GM12878 (cell line): ENCODE measurements around the gene TDP2.

Source experiments
- EGR1 ChIP-seq, 2 experiments: IDR thresholded peaks; 1 replicate in 1 of 2; 2 replicates in 1 of 2; pipeline ENCODE4 v1.6.1; 2011 to 2012; ENCODE audit warnings: low read depth in 2 of 2, low read length in 2 of 2, borderline replicate concordance in 1 of 2, mild to moderate bottlenecking in 1 of 2, moderate library complexity in 1 of 2
- ESRRA ChIP-seq: IDR thresholded peaks from 2 replicates; pipeline ENCODE4 v1.6.1; 2012; ENCODE audit warnings: mild to moderate bottlenecking, low read length, improper control_type of control experiment
- POLR2A ChIP-seq: IDR thresholded peaks from 2 replicates; pipeline ENCODE4 v1.6.1; 2011; ENCODE audit warnings: low read depth, mild to moderate bottlenecking, low read length
- SRF ChIP-seq, 2 experiments: IDR thresholded peaks; 2 replicates each; pipeline ENCODE4 v1.6.1; 2011; ENCODE audit warnings: low read depth in 2 of 2, low read length in 2 of 2, mild to moderate bottlenecking in 1 of 2, moderate library complexity in 1 of 2
- TBL1XR1 ChIP-seq: IDR thresholded peaks from 2 replicates; pipeline ENCODE4 v1.6.1; 2012; ENCODE audit warnings: low read depth, low read length, improper control_type of control experiment
- YY1 ChIP-seq: IDR thresholded peaks from 2 replicates; pipeline ENCODE4 v1.6.1; 2011; ENCODE audit warnings: low read depth, mild to moderate bottlenecking, low read length
- TF ChIP-seq, protein P1 (sequence below), 3 experiments: IDR thresholded peaks in 2 of 3; conservative IDR thresholded peaks in 1 of 3; 2 replicates each; pipeline ENCODE4 v1.5.1; 2011; ENCODE audit warnings: low read depth in 3 of 3, low read length in 3 of 3, mild to moderate bottlenecking in 3 of 3, control low read depth in 2 of 3, moderate library complexity in 2 of 3, inconsistent platforms in 1 of 3, mixed read lengths in 1 of 3; ENCODE audit not compliant: control insufficient read depth in 2 of 3, insufficient read depth in 1 of 3; ENCODE audit errors: extremely low read depth in 1 of 3
- TF ChIP-seq, protein P2 (sequence below): IDR thresholded peaks from 2 replicates; pipeline ENCODE4 v1.6.1; 2011; ENCODE audit warnings: low read depth, mild to moderate bottlenecking, low read length, moderate library complexity, borderline replicate concordance; ENCODE audit errors: extremely low read depth
- TF ChIP-seq, protein P3 (sequence below): fragments of 450-650 bp; IDR thresholded peaks from 2 replicates; pipeline ENCODE4 v1.6.1; 2016; ENCODE audit warnings: mild to moderate bottlenecking
- TF ChIP-seq, protein P4 (sequence below): IDR thresholded peaks from 2 replicates; pipeline ENCODE4 v1.6.1; 2012; ENCODE audit warnings: mild to moderate bottlenecking, low read depth, low read length

DNA sequence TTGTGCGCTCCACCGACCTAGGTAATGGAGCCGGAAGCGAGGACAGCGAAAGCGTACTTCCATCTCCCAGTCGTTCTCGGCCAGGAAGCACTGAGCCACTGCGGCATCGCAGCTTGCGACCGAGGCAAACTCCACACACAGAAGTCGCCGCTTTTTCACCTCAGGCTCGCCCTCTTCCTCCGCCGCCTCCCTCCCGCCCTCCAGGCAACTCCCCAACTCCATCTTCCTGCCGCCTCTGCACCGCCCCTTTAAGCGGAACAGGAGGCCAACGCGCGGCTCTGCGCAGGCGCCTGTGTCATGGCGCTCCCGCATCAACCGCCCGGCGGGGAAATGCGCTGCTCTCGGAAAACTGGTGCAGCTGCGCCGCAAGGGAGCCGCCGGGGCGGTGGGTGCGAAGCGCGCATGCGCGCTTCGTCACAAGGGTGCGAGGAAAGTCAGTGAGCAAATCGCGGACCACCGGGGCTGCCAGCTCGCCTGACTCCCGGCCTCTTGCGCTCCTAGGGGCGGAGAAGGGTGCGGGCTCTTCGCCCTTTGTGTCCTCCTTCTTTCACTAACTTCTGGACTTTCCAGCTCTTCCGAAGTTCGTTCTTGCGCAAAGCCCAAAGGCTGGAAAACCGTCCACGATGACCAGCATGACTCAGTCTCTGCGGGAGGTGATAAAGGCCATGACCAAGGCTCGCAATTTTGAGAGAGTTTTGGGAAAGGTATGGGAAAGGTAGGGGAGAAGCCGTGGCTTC is at the start of gene TDP2, which contains the start of gene ACOT13:
- TF ChIP-seq, protein P1, sequence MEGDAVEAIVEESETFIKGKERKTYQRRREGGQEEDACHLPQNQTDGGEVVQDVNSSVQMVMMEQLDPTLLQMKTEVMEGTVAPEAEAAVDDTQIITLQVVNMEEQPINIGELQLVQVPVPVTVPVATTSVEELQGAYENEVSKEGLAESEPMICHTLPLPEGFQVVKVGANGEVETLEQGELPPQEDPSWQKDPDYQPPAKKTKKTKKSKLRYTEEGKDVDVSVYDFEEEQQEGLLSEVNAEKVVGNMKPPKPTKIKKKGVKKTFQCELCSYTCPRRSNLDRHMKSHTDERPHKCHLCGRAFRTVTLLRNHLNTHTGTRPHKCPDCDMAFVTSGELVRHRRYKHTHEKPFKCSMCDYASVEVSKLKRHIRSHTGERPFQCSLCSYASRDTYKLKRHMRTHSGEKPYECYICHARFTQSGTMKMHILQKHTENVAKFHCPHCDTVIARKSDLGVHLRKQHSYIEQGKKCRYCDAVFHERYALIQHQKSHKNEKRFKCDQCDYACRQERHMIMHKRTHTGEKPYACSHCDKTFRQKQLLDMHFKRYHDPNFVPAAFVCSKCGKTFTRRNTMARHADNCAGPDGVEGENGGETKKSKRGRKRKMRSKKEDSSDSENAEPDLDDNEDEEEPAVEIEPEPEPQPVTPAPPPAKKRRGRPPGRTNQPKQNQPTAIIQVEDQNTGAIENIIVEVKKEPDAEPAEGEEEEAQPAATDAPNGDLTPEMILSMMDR (IDR thresholded peaks at IDR 0.05 in 2 of 3, conservative IDR thresholded peaks at IDR 0.05 in 1 of 3; ENCODE audit: control insufficient read depth in 2 of 3, extremely low read depth in 1 of 3, insufficient read depth in 1 of 3, low read depth in 3 of 3, low read length in 3 of 3): peak; percentile 24 to 55 (median 51); a peak in 5 of 6 replicates
- TF ChIP-seq, protein P2, sequence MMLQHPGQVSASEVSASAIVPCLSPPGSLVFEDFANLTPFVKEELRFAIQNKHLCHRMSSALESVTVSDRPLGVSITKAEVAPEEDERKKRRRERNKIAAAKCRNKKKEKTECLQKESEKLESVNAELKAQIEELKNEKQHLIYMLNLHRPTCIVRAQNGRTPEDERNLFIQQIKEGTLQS: no peak
- TF ChIP-seq, protein P3, sequence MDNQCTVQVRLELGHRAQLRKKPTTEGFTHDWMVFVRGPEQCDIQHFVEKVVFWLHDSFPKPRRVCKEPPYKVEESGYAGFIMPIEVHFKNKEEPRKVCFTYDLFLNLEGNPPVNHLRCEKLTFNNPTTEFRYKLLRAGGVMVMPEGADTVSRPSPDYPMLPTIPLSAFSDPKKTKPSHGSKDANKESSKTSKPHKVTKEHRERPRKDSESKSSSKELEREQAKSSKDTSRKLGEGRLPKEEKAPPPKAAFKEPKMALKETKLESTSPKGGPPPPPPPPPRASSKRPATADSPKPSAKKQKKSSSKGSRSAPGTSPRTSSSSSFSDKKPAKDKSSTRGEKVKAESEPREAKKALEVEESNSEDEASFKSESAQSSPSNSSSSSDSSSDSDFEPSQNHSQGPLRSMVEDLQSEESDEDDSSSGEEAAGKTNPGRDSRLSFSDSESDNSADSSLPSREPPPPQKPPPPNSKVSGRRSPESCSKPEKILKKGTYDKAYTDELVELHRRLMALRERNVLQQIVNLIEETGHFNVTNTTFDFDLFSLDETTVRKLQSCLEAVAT: peak; percentile 79
- no peak for TF ChIP-seq TBL1XR1
- 0 out of 4 replicates have a peak, but pooled peaks of 1 of the 2 experiments have one; percentile 66 for TF ChIP-seq SRF (IDR thresholded peaks at IDR 0.05; ENCODE audit: low read depth in 2 of 2, low read length in 2 of 2)
- TF ChIP-seq YY1: peak; percentile 92
- TF ChIP-seq, protein P4, sequence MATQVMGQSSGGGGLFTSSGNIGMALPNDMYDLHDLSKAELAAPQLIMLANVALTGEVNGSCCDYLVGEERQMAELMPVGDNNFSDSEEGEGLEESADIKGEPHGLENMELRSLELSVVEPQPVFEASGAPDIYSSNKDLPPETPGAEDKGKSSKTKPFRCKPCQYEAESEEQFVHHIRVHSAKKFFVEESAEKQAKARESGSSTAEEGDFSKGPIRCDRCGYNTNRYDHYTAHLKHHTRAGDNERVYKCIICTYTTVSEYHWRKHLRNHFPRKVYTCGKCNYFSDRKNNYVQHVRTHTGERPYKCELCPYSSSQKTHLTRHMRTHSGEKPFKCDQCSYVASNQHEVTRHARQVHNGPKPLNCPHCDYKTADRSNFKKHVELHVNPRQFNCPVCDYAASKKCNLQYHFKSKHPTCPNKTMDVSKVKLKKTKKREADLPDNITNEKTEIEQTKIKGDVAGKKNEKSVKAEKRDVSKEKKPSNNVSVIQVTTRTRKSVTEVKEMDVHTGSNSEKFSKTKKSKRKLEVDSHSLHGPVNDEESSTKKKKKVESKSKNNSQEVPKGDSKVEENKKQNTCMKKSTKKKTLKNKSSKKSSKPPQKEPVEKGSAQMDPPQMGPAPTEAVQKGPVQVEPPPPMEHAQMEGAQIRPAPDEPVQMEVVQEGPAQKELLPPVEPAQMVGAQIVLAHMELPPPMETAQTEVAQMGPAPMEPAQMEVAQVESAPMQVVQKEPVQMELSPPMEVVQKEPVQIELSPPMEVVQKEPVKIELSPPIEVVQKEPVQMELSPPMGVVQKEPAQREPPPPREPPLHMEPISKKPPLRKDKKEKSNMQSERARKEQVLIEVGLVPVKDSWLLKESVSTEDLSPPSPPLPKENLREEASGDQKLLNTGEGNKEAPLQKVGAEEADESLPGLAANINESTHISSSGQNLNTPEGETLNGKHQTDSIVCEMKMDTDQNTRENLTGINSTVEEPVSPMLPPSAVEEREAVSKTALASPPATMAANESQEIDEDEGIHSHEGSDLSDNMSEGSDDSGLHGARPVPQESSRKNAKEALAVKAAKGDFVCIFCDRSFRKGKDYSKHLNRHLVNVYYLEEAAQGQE: no peak
- TF ChIP-seq ESRRA: 0 out of 2 replicates have a peak, but pooled peaks have one; percentile 64
- TF ChIP-seq POLR2A: peak; percentile 90
- TF ChIP-seq EGR1 (IDR thresholded peaks at IDR 0.05; ENCODE audit: borderline replicate concordance in 1 of 2, low read depth in 2 of 2, low read length in 2 of 2): no peak
